Measurements from ENCODE around the gene CACNG4. TPM values are rescaled to one million over a fixed set of nuclear protein-coding genes. Genes with fewer than 3 reads are reported as not detected.

The CACNG4 gene
- total RNA-seq, 1 donor = not detected

DNA sequence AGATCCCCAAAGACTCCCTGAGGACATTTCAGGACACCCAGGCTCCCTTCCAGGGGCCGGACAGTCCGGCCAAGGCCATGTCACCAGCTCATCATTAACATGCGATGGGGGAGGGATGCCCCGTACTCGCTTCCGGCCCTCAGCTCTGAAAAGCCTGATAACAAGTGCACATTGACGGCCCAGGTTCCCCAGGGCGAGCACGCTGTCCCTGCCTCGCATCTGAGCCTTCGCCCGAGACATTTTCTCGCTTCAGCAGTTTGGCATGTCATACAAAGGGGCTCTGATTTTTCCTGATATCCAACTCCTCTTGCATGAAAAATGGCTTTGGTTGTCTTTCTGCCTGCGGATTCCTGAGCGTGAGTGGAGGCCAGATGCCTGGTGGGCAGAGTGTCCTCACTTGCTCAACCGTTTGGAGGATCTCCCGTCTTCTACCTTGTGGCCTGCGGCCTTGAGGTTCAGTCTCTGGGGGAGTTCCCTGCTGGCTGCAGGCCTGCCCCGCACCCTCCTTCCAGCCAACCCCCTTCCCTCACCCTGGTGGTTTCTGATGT, 14.1 kb downstream of the CACNG4 start:
- TF ChIP-seq, protein P1, sequence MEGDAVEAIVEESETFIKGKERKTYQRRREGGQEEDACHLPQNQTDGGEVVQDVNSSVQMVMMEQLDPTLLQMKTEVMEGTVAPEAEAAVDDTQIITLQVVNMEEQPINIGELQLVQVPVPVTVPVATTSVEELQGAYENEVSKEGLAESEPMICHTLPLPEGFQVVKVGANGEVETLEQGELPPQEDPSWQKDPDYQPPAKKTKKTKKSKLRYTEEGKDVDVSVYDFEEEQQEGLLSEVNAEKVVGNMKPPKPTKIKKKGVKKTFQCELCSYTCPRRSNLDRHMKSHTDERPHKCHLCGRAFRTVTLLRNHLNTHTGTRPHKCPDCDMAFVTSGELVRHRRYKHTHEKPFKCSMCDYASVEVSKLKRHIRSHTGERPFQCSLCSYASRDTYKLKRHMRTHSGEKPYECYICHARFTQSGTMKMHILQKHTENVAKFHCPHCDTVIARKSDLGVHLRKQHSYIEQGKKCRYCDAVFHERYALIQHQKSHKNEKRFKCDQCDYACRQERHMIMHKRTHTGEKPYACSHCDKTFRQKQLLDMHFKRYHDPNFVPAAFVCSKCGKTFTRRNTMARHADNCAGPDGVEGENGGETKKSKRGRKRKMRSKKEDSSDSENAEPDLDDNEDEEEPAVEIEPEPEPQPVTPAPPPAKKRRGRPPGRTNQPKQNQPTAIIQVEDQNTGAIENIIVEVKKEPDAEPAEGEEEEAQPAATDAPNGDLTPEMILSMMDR (IDR thresholded peaks at IDR 0.05; ENCODE audit: extremely low read depth, low read depth, low read length) = no peak
- no peaks in the 10 kb centered on the region for H4K20me1 ChIP-seq (ENCODE audit: insufficient read depth, low read length)
- H3K4me2 ChIP-seq (ENCODE audit: insufficient read depth, low read length) = no peak overlapping the region
- no peak for DNase-seq (ENCODE audit: insufficient read length, low spot score, missing footprints)
- H3K27ac ChIP-seq (ENCODE audit: low read depth, low read length) = no peak overlapping the region
- H3K79me2 ChIP-seq (ENCODE audit: insufficient read depth, low read length) = no peaks in the 10 kb centered on the region
- no peaks in the 10 kb centered on the region for H3K4me1 ChIP-seq (ENCODE audit: insufficient read depth, low read length)
- peaks cover 67% of the 10 kb centered on the region for H3K27me3 ChIP-seq (ENCODE audit: insufficient read depth, low read length)
- H3K36me3 ChIP-seq (ENCODE audit: insufficient read depth, low read length) = no peaks in the 10 kb centered on the region
- no peaks in the 10 kb centered on the region for H3K9me3 ChIP-seq (ENCODE audit: low read depth, low read length)
- H3K4me3 ChIP-seq (ENCODE audit: insufficient read depth, low read length) = no peak overlapping the region
- H2AFZ ChIP-seq (ENCODE audit: low read length) = no peak overlapping the region

DNA sequence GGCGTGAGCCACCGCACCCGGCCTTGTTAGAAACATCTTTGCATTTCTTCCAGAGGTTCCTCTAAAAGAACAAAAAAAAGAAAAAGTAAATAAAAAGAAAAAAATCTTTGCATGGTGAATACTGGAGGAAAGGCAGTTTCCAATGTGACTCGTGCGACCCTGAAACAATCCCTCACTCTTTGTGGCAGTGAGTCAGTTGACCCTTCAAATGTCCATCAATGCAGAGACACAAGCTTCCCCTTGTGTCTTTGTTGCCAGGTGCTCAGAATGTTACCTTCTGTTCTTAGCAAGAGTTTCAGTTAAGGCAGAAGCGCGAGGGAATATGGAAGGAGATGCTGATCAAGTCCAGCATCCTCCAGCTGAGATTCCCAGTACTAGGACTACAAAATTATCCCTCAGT, 16.4 kb downstream of the CACNG4 start:
- H3K4me1 ChIP-seq (ENCODE audit: insufficient read depth, low read length) = no peaks in the 10 kb centered on the region
- H3K4me2 ChIP-seq (ENCODE audit: insufficient read depth, low read length) = no peak overlapping the region
- no peaks in the 10 kb centered on the region for H3K79me2 ChIP-seq (ENCODE audit: insufficient read depth, low read length)
- no peak overlapping the region for H3K4me3 ChIP-seq (ENCODE audit: insufficient read depth, low read length)
- no peak overlapping the region for H2AFZ ChIP-seq (ENCODE audit: low read length)
- no peaks in the 10 kb centered on the region for H3K9me3 ChIP-seq (ENCODE audit: low read depth, low read length)
- H3K27me3 ChIP-seq (ENCODE audit: insufficient read depth, low read length) = peaks cover 75% of the 10 kb centered on the region
- TF ChIP-seq, protein P1 (IDR thresholded peaks at IDR 0.05; ENCODE audit: extremely low read depth, low read depth, low read length) = no peak
- no peaks in the 10 kb centered on the region for H3K36me3 ChIP-seq (ENCODE audit: insufficient read depth, low read length)
- H3K27ac ChIP-seq (ENCODE audit: low read depth, low read length) = no peak overlapping the region
- DNase-seq (ENCODE audit: insufficient read length, low spot score, missing footprints) = no peak
- no peaks in the 10 kb centered on the region for H4K20me1 ChIP-seq (ENCODE audit: insufficient read depth, low read length)

DNA sequence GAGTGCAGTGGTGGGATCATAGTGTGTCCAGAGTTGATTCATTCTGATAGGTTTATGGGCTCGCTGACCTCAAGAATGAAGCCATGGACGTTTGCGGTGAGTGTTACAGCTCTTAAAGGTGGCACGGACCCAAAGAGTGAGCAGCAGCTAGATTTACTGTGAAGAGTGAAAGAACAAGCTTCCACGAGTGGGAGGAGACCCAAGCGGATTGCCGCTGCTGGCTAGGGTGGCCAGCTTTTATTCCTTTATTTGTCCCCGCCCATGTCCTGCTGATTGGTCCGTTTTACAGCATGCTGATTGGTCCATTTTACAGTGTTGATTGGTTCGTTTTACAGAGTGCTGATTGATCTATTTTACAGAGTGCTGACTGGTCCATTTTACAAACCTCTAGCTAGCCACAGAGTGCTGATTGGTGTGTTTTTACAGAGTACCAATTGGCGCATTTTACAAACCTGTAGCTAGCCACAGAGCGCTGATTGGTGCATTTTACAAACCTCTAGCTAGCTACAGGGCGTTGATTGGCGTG, 17.5 kb downstream of the CACNG4 start:
- Histone ChIP-seq H3K4me2 (ENCODE audit: insufficient read depth, low read length) (no peak overlapping the region), H3K27ac (ENCODE audit: low read depth, low read length) (no peak overlapping the region), H3K79me2 (ENCODE audit: insufficient read depth, low read length) (no peaks in the 10 kb centered on the region), H3K4me3 (ENCODE audit: insufficient read depth, low read length) (no peak overlapping the region), H2AFZ (ENCODE audit: low read length) (no peak overlapping the region), H4K20me1 (ENCODE audit: insufficient read depth, low read length) (no peaks in the 10 kb centered on the region), H3K9me3 (ENCODE audit: low read depth, low read length) (no peaks in the 10 kb centered on the region), H3K36me3 (ENCODE audit: insufficient read depth, low read length) (no peaks in the 10 kb centered on the region), H3K27me3 (ENCODE audit: insufficient read depth, low read length) (peaks cover 75% of the 10 kb centered on the region), H3K4me1 (ENCODE audit: insufficient read depth, low read length) (no peaks in the 10 kb centered on the region)
- TF ChIP-seq, protein P1 (IDR thresholded peaks at IDR 0.05; ENCODE audit: extremely low read depth, low read depth, low read length) = no peak
- DNase-seq (ENCODE audit: insufficient read length, low spot score, missing footprints) = no peak

DNA sequence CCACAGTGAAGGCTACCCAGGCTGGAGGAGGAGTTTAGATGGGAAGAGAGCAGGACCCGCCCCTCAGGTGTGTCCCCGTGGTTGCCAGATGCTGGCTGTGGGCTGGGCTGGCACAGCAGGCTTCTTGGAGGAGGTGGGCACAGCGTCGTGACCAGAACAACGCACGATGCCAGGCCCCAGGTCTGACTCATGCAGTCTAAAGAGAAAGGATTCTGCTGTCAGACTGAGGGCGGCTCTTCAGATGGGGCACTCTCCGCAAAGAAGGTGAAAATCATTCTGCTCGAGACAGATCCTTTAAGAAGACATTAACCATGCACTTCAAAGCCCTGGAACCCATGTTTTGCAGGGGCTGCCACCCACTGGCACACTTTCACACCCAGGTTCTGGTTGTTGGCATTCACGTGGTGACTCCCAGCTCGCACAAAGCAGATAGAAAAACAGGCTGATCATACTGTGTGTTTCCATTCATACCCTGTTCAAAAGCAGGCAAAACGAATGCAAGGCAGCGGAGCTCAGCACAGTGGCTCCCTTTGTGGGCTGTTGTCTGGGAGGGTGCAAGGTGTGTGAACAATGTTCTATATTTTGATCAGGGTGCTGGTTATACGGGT, 19.0 kb downstream of the CACNG4 start:
- Histone ChIP-seq H3K9me3 (ENCODE audit: low read depth, low read length) (no peaks in the 10 kb centered on the region), H3K27ac (ENCODE audit: low read depth, low read length) (no peak overlapping the region), H2AFZ (ENCODE audit: low read length) (no peak overlapping the region), H4K20me1 (ENCODE audit: insufficient read depth, low read length) (no peaks in the 10 kb centered on the region), H3K79me2 (ENCODE audit: insufficient read depth, low read length) (no peaks in the 10 kb centered on the region), H3K27me3 (ENCODE audit: insufficient read depth, low read length) (peaks cover 68% of the 10 kb centered on the region), H3K4me2 (ENCODE audit: insufficient read depth, low read length) (no peak overlapping the region), H3K4me3 (ENCODE audit: insufficient read depth, low read length) (no peak overlapping the region), H3K36me3 (ENCODE audit: insufficient read depth, low read length) (no peaks in the 10 kb centered on the region), H3K4me1 (ENCODE audit: insufficient read depth, low read length) (no peaks in the 10 kb centered on the region)
- TF ChIP-seq, protein P1 (IDR thresholded peaks at IDR 0.05; ENCODE audit: extremely low read depth, low read depth, low read length) = no peak
- no peak for DNase-seq (ENCODE audit: insufficient read length, low spot score, missing footprints)
